PC-9 (cell line): ENCODE measurements around the gene OR52I1.

Experiments
- EZH2 ChIP-seq: fragments of 200-600 bp; sonication (generic); IDR thresholded peaks from 2 replicates; pipeline ENCODE4 v1.8.0; 2017; ENCODE audit warnings: antibody characterized with exemption, low read depth
- TF ChIP-seq, protein P1 (sequence below): fragments of 200-600 bp; sonication (generic); conservative IDR thresholded peaks from 2 replicates; pipeline ENCODE4 v1.6.1; 2017; ENCODE audit warnings: mixed run types, antibody characterized with exemption, mild to moderate bottlenecking, moderate library complexity

DNA sequence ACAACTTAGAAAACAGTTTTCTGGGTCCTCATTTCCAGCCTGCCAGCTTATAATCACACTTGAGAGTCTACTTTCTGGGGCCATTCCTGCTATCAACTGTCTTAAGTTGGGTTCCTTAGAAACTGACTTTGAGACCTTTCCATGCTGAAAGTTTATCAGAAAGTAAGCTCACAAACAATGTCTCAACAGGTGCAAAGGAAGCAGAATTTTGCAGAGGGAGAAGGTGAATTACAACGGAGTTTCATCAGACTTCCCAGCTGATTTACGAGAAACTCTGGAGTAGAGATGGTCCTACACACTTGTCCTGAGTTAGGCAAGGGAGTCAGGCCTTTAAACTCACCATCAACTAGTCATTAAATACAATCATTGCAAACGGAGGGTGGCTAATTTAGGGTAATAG is 17.0 kb upstream of the OR52I1 start:
- TF ChIP-seq, protein P1, sequence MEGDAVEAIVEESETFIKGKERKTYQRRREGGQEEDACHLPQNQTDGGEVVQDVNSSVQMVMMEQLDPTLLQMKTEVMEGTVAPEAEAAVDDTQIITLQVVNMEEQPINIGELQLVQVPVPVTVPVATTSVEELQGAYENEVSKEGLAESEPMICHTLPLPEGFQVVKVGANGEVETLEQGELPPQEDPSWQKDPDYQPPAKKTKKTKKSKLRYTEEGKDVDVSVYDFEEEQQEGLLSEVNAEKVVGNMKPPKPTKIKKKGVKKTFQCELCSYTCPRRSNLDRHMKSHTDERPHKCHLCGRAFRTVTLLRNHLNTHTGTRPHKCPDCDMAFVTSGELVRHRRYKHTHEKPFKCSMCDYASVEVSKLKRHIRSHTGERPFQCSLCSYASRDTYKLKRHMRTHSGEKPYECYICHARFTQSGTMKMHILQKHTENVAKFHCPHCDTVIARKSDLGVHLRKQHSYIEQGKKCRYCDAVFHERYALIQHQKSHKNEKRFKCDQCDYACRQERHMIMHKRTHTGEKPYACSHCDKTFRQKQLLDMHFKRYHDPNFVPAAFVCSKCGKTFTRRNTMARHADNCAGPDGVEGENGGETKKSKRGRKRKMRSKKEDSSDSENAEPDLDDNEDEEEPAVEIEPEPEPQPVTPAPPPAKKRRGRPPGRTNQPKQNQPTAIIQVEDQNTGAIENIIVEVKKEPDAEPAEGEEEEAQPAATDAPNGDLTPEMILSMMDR: no peak
- TF ChIP-seq EZH2: no peak
